Stimulated activated CD4-positive, alpha-beta T cell treated with anti-CD3 and anti-CD28 coated beads, Interleukin-1b, Interleukin-23, amount 100 ng/mL, for 24 hours (primary cell): ENCODE data around the gene FAM53B.
"Not testable (repeated sequence)": the region's sequence is repeated elsewhere in the genome, so short reads cannot be mapped to it uniquely, and the experiment has no call there.

ENCODE experiments used
- DNase-seq, 4 experiments: peaks; one replicate each; pipeline ENCODE4 v3.0.0-alpha.2; 2020; ENCODE audit warnings: low read depth in 4 of 4, low spot score in 1 of 4

FAM53B gene, protein sequence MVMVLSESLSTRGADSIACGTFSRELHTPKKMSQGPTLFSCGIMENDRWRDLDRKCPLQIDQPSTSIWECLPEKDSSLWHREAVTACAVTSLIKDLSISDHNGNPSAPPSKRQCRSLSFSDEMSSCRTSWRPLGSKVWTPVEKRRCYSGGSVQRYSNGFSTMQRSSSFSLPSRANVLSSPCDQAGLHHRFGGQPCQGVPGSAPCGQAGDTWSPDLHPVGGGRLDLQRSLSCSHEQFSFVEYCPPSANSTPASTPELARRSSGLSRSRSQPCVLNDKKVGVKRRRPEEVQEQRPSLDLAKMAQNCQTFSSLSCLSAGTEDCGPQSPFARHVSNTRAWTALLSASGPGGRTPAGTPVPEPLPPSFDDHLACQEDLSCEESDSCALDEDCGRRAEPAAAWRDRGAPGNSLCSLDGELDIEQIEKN

DNA sequence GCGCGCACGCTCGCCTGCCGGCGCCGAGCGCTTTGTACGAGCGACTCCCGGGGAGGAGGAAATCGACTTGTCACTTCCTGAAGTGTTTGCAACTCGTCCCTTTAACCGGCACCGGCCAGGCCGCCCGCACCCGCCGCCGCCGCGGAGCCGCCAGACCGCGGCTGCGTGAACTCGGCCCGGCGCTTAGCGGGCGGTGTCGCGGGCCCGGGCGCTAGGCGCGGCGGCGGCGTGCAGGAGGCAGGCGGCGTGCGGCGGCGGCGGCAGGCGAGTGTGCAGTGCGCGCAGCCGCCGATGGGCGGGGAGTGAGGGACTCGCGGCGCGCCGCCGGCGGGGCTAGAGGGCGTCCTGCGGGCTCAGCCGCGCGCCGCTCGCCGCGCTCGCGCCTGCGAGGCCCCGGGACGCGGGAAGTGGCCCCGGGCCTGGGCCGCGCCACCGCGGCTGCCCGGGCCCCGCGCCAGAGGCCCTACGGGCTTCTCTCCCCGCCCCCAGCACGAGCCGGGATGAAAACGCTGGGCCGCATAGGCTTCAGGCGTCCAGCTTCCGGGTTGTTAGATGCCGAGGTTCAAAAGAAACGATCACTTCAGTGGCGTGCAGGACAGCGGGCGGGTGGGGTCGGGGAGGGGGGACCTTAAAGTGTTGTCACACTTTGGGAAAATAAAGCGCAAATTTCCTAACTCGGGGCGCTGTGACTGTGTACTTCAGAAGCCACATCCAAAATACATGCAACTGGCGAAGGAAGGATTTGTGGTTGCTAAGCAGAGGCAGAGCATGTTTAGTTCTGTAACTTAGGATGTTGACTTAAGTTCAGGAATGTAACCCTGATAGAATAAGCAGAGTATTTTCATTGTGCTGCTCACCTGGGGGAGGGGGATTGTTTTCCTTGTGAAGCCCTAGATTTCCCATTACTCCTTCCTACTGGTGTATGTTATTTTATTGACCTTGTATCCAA, at the start of gene FAM53B:
FAM53B (minus strand) TSS at position 277 of the 949 bp plus-strand sequence. CDS start 37,665 bp downstream, outside the sequence.
- DNase-seq, result peak in 3 of 4 experiments; percentile 62 to 77 (median 67)

DNA sequence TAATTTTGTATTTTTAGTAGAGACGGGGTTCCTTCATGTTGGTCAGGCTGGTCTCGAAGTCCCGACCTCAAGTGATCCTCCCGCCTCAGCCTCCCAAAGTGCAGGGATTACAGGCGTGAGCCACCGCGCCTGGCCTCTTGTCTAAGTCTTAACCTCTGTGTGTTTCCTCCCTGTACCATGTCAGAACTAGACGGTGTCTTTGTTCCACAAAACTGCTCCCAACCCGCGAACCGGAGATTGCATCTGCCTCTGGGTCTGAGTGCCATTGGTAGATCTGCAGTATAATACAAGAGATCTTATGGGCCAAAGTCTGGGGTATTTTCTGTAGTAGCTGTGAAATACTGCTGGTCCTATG, 48.8 kb upstream of the FAM53B start:
- DNase-seq, result no peak

DNA sequence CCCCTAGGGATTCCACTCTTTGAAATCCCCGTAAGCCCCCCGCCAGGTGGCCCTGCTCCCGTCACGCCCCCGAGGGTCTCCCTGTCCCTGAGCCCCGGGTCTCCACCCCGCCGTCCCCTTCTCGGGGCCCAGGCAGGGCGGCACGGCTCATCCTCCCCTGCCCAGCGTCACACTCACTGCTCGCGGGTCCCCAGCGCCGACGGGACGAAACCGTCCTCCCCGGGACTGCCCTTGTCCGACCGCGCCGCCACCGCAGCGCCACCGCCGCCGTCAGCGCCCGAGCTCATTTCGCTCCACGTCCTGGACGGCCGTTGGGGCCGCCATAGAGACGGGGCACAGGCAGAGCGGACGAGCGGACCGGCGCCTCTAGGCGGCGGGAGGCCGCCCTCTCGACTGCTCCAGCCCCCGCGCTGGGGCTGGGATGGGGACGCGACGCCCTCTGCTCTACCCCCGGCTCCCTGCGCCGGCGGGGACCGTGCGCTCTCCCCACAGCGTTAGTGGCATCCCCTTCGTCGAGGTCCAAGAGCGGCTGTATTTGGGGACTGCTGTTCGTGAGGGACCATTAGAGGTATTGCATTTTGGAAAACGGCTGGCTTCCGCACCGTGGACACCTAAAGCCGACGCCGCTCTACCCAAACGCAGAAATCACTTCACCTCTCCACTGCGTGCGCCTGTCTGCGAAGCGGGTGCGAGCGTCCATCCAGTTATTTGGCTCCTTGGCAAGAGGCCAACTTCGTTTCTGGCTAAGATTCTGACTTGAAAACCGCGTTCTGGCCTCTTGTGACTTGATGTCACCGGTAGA, 47.6 kb upstream of the FAM53B start, which contains the start of gene EEF1AKMT2:
EEF1AKMT2 (minus strand) TSS at position 341 of the 802 bp plus-strand sequence; CDS start at position 287, 54 bp downstream.
- peak; percentile 60 to 76 (median 69) for DNase-seq

DNA sequence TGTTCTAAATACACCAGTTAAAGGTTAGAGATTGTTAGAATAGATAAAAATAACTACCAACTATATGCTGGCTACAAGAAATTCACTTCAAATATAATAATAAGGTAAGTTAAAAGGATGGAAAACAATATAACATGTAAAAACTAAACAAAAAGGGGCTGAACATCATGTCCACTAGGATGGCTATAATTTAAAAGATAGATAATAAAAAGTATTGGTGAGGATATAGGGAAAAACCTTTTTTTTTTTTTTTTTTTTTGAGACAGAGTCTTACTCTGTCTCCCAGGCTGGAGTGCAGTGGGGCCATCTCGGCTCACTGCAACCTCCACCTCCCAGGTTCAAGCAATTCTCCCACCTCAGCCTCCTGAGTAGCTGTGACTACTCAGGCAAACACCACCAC, 38.7 kb upstream of the FAM53B start:
- DNase-seq, result not testable (repeated sequence)

DNA sequence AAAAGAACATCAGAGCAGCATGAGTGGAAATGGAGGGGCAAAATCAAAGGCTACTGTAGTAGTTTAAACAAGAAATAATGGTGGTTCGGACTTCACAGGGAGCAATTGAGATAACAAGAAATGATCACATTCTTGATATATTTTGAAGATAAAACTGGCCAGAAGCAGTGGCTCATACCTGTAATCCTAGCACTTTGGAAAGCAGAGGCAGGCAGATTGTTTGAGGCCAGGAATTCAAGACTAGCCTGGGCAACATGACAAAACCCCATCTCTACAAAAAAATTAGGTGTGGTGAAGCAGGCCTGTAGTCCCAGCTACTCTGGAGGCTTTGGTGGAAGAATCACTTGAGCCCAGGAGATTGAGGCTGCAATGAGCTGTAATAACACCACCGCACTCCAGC, 24.6 kb upstream of the FAM53B start:
- no peak for DNase-seq

DNA sequence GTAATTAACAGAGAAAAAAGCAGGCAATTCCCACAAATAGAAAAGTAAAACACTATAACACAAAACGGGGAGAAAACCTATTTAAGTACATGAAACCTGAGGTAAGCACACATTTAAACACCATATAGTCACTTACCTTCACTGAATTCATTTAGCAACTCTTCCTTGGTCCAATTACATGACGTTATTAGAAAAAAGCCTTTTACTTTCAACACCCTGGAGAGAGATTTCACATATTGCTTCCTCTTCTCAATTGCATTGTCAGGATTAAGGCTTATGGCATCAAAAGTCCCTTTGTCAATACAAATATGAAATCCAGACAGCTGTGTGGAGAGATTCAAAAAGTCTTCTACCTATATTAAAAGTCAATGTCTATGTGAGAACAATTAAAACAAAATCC, 21.1 kb upstream of the FAM53B start:
- DNase-seq, result no peak

DNA sequence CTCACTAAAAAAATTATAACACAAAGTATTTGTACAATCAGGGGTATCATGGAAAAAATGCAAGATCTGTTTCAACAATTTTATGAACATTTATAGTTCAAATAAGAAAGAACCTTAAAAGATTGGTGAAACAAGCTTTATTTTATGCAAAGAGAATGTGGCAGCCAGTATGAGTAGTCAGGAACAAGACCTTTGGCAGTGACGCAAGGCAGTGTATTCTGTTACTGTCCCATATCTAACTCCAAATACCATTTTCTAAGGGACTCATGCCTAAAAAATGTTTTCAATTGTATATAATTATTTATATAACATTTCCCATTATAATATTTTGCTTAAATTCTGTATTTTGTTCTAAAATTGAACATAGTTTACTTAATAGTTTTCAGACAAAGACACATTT, 19.1 kb upstream of the FAM53B start:
- DNase-seq, result no peak

DNA sequence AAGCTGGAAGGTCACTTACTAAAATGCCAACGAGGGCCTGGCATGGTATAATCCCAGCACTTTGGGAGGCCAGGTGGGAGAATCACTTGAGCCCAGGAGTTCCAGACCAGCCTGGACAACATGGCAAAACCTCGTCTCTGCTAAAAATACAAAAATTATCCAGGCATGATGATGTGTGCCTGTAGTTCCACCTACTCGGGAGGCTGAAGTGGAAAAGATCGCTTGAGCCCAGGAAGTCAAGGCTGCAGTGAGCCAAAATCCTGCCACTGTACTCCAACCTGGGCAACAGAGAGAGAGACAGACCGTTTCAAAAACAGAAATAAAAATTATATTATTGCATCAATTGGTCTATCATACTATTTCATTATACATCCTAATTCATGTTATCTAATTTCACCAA, 18.1 kb upstream of the FAM53B start:
- DNase-seq, result no peak

DNA sequence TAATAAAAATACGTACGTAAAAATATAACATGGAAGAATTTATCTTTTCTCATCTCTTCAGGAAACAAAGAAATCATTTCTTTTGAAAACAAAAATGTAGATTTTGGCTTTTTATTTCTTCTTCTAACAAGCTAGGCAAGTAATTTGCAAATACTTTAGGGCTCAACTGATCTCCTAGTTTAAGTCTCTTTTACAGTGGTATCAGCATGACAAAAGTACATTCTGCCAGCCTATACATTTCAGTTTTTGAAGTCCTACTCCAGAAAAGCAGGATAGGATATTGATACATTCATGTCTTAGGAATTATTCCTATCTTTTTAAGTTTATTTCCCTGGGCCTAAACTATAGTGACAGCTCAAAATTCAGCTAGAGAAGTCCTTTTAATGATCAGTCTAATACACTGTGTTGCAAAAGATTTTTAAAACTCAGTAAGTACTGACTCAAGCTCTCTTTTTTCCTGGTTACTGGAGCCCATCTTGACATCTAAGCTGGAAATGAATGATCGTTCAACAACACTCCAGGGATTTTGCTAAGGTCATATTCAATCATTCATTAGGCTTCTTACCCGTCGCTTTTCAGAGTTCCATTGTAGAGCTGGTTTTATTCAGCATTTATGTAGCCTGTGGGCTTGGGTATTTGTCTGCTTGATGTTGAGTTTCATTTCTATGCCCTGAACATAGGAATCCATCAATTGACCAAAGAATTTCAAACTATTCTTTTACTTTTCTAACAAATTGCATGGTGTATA, 12.2 kb upstream of the FAM53B start:
- DNase-seq, result no peak

DNA sequence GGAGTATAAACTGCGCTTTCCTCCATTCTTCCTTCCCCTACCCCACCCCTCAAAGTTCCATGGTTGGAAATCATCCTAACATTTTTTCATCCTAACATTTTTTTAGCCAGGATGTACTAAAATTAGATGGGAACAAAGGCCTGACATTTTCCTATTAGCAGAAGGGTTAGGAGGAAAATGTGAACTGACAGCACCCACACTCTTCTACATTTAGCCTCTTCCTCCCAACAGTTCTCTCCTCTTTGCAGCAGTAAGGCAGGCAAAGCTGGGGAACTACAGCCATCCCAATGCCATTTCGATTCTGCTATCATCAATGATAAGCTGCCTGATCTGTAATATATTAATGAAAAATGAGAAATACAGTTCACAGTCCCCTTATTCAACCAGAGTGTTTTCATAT, 11.4 kb upstream of the FAM53B start:
- no peak for DNase-seq

DNA sequence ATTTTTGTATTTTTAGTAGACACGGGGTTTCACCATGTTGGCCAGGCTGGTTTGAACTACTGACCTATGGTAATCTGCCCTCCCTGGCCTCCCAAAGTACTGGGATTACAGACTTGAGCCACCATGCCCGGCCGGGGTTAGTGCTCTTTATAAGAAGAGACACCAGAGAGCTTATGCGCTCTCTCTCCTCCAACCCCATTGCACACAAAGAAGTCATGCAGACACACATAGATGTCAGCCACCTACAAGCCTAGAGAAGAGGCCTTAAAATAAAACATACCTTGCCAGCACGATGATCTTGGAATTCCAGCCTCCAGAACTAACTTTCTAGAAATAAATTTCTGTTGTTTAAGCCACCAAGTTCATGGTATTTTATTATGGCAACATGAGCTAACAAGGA, 10.0 kb upstream of the FAM53B start:
- no peak for DNase-seq

DNA sequence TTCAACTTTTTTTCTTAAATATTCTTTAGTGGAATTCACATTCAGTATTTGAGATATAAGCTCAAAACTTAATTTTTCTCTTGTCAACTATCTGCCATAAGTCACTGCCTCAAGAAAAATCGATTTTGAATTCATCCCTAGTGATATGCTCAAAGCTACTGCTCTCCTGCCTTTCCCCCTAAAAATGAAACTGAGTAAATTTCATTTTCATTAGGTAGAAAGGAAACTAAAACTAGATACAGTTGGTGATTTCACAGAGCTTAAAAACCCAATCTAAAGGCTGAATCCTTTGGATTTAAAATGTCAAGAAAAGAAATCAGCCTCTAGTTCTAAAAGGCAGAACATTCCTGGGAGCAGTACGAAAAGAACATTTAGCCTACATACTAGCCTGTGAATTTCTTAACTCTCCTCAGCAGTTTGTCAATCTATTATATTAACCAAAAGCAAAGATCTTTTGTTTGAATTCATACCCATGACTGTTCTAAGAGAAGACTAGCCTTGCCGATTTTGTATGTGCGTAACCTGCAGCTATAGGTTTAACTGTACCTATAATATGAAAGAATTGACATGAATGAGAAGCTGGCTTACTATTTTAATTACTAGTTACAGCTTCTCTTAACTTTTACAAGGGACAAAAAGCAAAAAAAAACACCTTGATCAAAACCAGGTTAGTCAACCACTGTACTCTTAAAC, 4.9 kb upstream of the FAM53B start:
- no peak for DNase-seq

DNA sequence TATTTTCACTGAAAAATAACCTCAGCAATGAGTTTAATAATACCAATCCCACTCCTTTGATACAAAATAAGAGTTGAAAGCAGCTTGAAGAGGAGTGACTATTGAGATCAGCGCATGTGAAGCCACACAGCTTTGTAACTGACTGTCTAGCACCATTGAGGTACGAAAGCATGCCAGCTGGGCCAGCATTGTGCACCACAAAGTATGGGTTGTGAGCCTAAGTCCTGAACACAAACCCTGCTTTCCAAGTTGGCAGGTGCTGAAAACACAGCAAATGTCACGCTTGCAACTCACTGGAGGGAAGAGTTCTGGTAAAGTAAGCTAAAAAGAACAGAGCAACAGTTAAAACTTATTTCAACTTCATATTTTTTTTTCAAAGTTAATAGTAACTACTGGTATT, 4.0 kb upstream of the FAM53B start:
- DNase-seq, result no peak

DNA sequence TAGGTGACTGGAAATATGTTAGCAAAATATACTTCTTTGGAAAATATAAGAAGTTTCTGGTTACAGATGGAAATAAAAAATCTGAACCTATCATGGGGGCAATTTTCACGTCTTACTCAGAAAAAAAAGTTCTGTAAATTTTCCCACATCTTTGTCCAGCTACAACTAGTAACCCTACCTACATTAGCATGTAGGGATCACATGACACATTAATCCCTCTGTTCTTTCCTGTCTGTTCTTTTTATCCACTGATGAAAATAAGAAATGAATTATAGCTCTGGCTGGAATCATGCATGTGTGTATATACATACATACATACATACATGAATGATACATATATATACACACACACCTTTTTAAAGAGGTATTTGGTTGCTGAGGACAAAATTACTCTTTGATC, 3.6 kb upstream of the FAM53B start:
- no peak for DNase-seq

DNA sequence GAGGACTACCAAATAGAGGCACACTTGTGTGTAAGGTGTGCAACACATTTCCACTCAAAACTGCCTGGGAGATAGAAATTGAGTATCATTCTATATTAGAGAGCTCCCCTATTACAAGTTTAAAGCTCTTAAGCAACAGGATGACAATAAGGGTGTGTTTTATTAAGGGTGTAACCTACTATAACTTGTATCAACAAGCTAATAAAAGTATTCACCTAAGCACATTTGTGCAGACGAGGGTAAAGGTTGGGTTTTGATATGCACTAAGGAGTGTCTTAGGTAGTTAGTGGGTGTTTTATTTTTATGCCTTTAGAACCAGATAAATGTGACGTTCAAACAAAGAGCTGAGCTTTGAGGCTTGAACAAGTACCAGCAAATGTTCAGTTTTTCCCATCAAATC, 2.8 kb upstream of the FAM53B start:
- DNase-seq, result no peak

DNA sequence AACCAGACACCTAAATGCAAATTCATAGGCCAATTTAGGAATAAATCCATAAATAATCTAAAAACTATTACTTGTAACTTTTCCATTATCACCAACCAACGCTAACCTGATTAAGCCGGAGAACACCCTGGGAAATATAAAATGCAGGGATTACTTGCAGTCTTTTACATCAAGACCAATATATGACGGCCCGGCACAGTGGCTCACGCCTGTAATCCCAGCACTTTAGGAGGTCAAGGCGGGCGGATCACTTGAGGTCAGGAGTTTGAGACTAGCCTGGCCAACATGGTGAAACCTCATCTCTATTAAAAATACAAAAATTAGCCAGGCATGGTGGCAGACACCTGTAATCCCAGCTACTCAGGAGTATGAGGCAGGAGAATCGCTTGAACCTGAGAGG, 2.3 kb upstream of the FAM53B start:
- not testable (repeated sequence) for DNase-seq

DNA sequence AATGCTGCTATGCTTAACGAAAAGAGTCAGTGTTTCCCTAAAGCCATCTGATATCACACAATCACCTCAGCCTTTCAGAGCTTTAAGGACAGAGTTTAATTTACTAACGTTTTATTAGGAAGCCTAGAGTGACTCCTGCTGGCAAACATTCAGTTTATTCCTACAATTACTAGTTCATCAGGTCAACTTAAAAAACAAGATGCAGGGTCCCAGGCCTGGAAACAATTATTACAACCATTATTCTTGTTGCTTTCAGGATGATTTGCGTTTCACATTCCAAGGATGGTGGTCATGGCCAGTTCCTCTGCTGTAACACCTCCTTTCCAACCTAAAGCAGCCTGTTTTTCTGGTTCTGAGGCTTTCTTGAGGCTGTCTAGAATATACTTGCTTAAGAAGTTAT, 1.5 kb upstream of the FAM53B start:
- no peak for DNase-seq

DNA sequence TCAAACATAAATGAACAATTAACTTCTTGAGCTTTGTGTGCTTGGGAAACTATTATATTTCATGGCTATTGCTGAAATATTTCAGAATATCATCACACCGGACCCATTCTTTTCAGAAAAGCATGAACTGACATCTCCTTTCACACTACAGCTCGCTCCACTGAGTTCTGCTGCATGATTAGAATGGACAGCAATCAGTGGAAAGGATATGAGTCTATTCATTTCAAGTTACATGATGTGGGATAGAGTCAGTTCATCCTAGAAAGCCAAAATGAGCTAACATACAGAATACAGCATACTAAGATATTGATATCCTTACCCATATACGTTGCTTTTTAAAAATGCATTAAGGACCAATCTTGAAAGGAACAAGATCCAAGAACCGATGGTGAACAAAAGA, 1.1 kb upstream of the FAM53B start:
- DNase-seq, result no peak

DNA sequence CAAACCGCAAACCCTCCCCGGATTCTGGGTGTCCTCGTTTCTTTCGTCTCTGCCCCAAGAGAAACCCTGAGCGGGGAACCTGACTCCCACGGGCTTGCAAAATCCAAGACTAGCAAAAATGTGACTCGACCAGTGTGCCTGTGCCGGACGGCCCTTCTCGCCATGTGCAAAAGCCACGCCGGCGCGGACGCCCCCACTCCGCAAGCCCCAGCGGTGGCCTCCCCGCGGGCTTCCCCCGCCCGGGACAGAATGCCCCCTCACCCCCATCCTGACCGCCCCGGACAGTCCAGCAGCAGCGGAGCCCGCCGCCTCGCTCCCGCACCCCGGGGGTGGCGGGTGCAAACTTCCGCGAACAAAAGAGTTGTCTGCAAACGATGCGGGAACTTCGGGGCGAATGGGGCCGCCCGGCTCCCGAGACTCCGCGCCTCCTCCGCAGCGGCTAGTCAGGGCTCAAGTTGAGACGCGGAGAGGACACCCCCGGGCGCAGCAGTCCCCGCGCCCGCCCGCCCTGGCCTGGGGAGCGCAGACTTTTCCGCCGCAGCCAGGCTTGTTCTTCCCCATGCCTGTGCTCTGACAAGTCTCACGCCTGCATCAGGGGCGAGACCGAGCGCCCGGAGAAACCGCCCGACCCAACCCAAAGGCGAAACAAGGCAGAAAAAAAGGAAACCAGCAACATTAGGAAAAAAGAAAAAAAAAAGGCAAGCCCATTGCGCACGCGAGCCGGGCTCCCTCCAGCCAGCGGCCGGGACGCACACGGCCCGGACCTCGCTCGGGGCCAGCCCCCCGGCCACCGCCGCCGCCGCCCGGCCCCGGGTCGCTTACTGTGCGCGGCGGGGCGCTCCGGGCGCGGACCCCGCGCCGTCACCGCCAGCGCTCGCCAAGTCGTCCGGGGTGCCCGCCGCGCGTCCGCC, 732 bp downstream of the FAM53B start:
- DNase-seq, result no peak
